ENCODE data around the gene TBATA. TPM values are rescaled to one million over a fixed set of nuclear protein-coding genes. Genes with fewer than 3 reads are reported as not detected.
"Not testable (repeated sequence)": the region's sequence is repeated elsewhere in the genome, so short reads cannot be mapped to it uniquely, and the experiment has no call there.

TBATA gene
- total RNA-seq, 2 donors from 2014 or later = not detected

GRCh38 chr10:70779088-70779487, 6.1 kb downstream of the TBATA start:
- H3K27me3 Mint-ChIP-seq = peaks cover 6% of the 10 kb centered on the region
- no peak overlapping the region for H3K27ac Mint-ChIP-seq
- H3K9me3 Mint-ChIP-seq = no peaks in the 10 kb centered on the region
- H3K36me3 Mint-ChIP-seq (ENCODE audit: low read depth) = no peaks in the 10 kb centered on the region
- H3K4me3 Mint-ChIP-seq = no peak overlapping the region
- H3K4me1 Mint-ChIP-seq = no peaks in the 10 kb centered on the region
- no peak for ATAC-seq (replicated peaks)

GRCh38 chr10:70778267-70778924, 6.8 kb downstream of the TBATA start:
- Mint-ChIP-seq H3K4me3 (no peak overlapping the region), H3K9me3 (no peaks in the 10 kb centered on the region), H3K27me3 (peaks cover 5% of the 10 kb centered on the region), H3K36me3 (ENCODE audit: low read depth) (no peaks in the 10 kb centered on the region), H3K4me1 (no peaks in the 10 kb centered on the region), H3K27ac (no peak overlapping the region)
- no peak for ATAC-seq (replicated peaks)

- no peak overlapping the region for H3K27ac Mint-ChIP-seq
- no peaks in the 10 kb centered on the region for H3K27me3 Mint-ChIP-seq
- no peaks in the 10 kb centered on the region for H3K4me1 Mint-ChIP-seq
- no peaks in the 10 kb centered on the region for H3K9me3 Mint-ChIP-seq
- no peak for ATAC-seq (replicated peaks)
- H3K36me3 Mint-ChIP-seq (ENCODE audit: low read depth) = no peaks in the 10 kb centered on the region
- no peak overlapping the region for H3K4me3 Mint-ChIP-seq
Measured at GRCh38 chr10:70777063-70777875, 7.9 kb downstream of the TBATA start.

GRCh38 chr10:70776455-70777005, 8.6 kb downstream of the TBATA start:
- Mint-ChIP-seq H3K9me3 (no peaks in the 10 kb centered on the region), H3K4me3 (no peak overlapping the region), H3K36me3 (ENCODE audit: low read depth) (no peaks in the 10 kb centered on the region), H3K27me3 (no peaks in the 10 kb centered on the region), H3K4me1 (no peaks in the 10 kb centered on the region), H3K27ac (no peak overlapping the region)
- no peak for ATAC-seq (replicated peaks)

- Mint-ChIP-seq H3K36me3 (ENCODE audit: low read depth) (no peaks in the 10 kb centered on the region), H3K4me3 (no peak overlapping the region), H3K9me3 (no peaks in the 10 kb centered on the region), H3K4me1 (no peaks in the 10 kb centered on the region), H3K27ac (no peak overlapping the region), H3K27me3 (no peaks in the 10 kb centered on the region)
- ATAC-seq (replicated peaks) = no peak
Measured at GRCh38 chr10:70775679-70776454, 9.3 kb downstream of the TBATA start.

GRCh38 chr10:70774810-70775678, 10.1 kb downstream of the TBATA start:
- ATAC-seq (replicated peaks) = no peak
- peak overlapping the region; percentile 10 for H3K27ac Mint-ChIP-seq
- H3K9me3 Mint-ChIP-seq = no peaks in the 10 kb centered on the region
- H3K36me3 Mint-ChIP-seq (ENCODE audit: low read depth) = no peaks in the 10 kb centered on the region
- H3K27me3 Mint-ChIP-seq = no peaks in the 10 kb centered on the region
- no peaks in the 10 kb centered on the region for H3K4me1 Mint-ChIP-seq
- H3K4me3 Mint-ChIP-seq = no peak overlapping the region

GRCh38 chr10:70773965-70774809, 11.0 kb downstream of the TBATA start:
- Mint-ChIP-seq H3K36me3 (ENCODE audit: low read depth) (no peaks in the 10 kb centered on the region), H3K9me3 (no peaks in the 10 kb centered on the region), H3K27ac (peak overlapping the region; percentile 10), H3K27me3 (no peaks in the 10 kb centered on the region), H3K4me1 (no peaks in the 10 kb centered on the region), H3K4me3 (no peak overlapping the region)
- ATAC-seq (replicated peaks) = no peak

GRCh38 chr10:70773461-70773860, 11.7 kb downstream of the TBATA start:
- no peak for ATAC-seq (replicated peaks)
- Mint-ChIP-seq H3K9me3 (no peaks in the 10 kb centered on the region), H3K4me1 (no peaks in the 10 kb centered on the region)

GRCh38 chr10:70772627-70773026, 12.6 kb downstream of the TBATA start:
- H3K9me3 Mint-ChIP-seq = no peaks in the 10 kb centered on the region
- H3K36me3 Mint-ChIP-seq (ENCODE audit: low read depth) = no peaks in the 10 kb centered on the region
- H3K27ac Mint-ChIP-seq = no peak overlapping the region
- H3K4me3 Mint-ChIP-seq = no peak overlapping the region
- H3K4me1 Mint-ChIP-seq = no peaks in the 10 kb centered on the region
- no peak for ATAC-seq (replicated peaks)
- peaks cover 3% of the 10 kb centered on the region for H3K27me3 Mint-ChIP-seq

More at GRCh38 chr10:70773461-70773860, 11.7 kb downstream of the TBATA start:
- peaks cover under 1% of the 10 kb centered on the region for H3K27me3 Mint-ChIP-seq
- no peaks in the 10 kb centered on the region for H3K36me3 Mint-ChIP-seq (ENCODE audit: low read depth)
- no peak overlapping the region for H3K4me3 Mint-ChIP-seq
- H3K27ac Mint-ChIP-seq = no peak overlapping the region

- ATAC-seq (replicated peaks) = no peak
- no peaks in the 10 kb centered on the region for H3K4me1 Mint-ChIP-seq
- H3K4me3 Mint-ChIP-seq = no peak overlapping the region
- H3K36me3 Mint-ChIP-seq (ENCODE audit: low read depth) = no peaks in the 10 kb centered on the region
- peaks cover 6% of the 10 kb centered on the region for H3K27me3 Mint-ChIP-seq
- H3K9me3 Mint-ChIP-seq = no peaks in the 10 kb centered on the region
- H3K27ac Mint-ChIP-seq = no peak overlapping the region
Measured at GRCh38 chr10:70771311-70772194, 13.6 kb downstream of the TBATA start.

GRCh38 chr10:70770516-70770915, 14.7 kb downstream of the TBATA start:
- H3K27ac Mint-ChIP-seq; H3K4me1 Mint-ChIP-seq; ATAC-seq (replicated peaks); H3K9me3 Mint-ChIP-seq; H3K4me3 Mint-ChIP-seq; H3K27me3 Mint-ChIP-seq; H3K36me3 Mint-ChIP-seq (ENCODE audit: low read depth): not testable (repeated sequence)

- no peaks in the 10 kb centered on the region for H3K9me3 Mint-ChIP-seq
- no peak for ATAC-seq (replicated peaks)
- no peak overlapping the region for H3K27ac Mint-ChIP-seq
- peaks cover 7% of the 10 kb centered on the region for H3K27me3 Mint-ChIP-seq
- H3K4me3 Mint-ChIP-seq = no peak overlapping the region
- H3K36me3 Mint-ChIP-seq (ENCODE audit: low read depth) = no peaks in the 10 kb centered on the region
- H3K4me1 Mint-ChIP-seq = no peaks in the 10 kb centered on the region
Measured at GRCh38 chr10:70770001-70770400, 15.2 kb downstream of the TBATA start.
